Endometrial microvascular endothelial cells (primary cell): ENCODE results near the gene PET117. TPM values are rescaled to one million over a fixed set of nuclear protein-coding genes. Genes with fewer than 3 reads are reported as not detected.
"Not testable (repeated sequence)": the region's sequence is repeated elsewhere in the genome, so short reads cannot be mapped to it uniquely, and the experiment has no call there.

Experiments
- in situ Hi-C: cut with HindIII; loops from 2 replicates; pipeline ENCODE4 v1.10.0; 2017; ENCODE audit warnings: low sequenced_read_pairs, low pct_unique_long_range_greater_than_20kb; ENCODE audit errors: inconsistent ontology term
- total RNA-seq: library from RNA; depleted of rRNA; stranded (reverse); fragments of >200 nt; gene quantifications from one replicate; pipeline ENCODE4 v1.2.3, GENCODE V29; 2015; ENCODE audit errors: inconsistent ontology term

PET117 gene
- total RNA-seq: 5.3 TPM

GRCh38 chr20:18137412-18138265 lies at the start of gene PET117, which contains the start of gene KAT14:
Gene PET117 (plus strand): TSS chr20:18137863. CDS start chr20:18137956, 93 bp downstream.
Gene KAT14 (plus strand): TSS chr20:18137863. CDS start chr20:18142661, 4,798 bp downstream.
- in situ Hi-C loops: no loop called here

GRCh38 chr20:18088298-18088697 lies 49.4 kb upstream of the PET117 start:
- in situ Hi-C loops: not testable (repeated sequence)

- in situ Hi-C loops: not testable (repeated sequence)
Observed at GRCh38 chr20:18088841-18089240, 48.8 kb upstream of the PET117 start.

DNA sequence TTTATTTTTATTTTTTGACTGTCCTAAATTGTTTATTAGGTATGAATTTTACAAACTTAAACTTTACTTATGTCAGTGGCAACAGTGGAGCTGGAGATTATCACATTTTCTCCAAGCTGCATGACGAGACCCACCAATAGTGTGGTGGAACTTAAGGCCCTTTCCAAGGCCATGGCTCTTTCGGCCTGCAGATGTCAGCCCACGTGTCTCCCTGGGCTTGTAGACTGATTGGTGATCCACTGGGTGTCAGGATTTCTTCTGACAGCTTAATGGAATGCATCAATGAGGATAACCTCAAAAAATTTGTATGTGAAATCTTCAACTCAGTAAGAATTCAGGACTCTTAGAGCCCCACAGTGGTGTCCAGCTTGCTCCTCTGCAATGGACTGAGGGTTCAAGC lies 47.6 kb upstream of the PET117 start:
- in situ Hi-C loops: no loop called here

GRCh38 chr20:18090477-18090876 lies 47.2 kb upstream of the PET117 start:
- in situ Hi-C loops: no loop called here

DNA sequence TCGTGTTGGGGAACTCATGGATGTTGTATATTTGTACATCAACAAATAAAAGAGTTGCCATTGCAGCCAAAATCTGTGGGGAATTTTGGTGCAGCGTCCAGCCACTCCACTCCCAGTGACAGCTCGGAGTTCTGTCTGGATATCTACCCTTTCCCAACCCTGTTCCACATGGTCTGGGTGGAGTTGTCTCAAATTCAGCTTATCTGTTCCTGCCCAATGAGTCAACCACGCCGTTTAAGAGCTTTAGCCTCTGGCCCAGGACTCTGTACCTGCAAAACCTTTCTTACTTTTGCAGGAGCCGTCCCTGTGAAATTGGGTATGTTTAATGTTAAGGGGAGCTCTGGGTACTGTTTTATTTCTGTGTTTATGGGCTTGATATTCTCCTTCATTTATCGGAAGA lies 46.0 kb upstream of the PET117 start:
- in situ Hi-C loops: no loop called here

- in situ Hi-C loops: no loop called here
Observed at GRCh38 chr20:18092890-18093289, 44.8 kb upstream of the PET117 start.

- in situ Hi-C loops: no loop called here
Observed at GRCh38 chr20:18093388-18093787, 44.3 kb upstream of the PET117 start.

- in situ Hi-C loops: no loop called here
Observed at GRCh38 chr20:18094191-18094590, 43.5 kb upstream of the PET117 start.

- in situ Hi-C loops: not testable (repeated sequence)
Observed at GRCh38 chr20:18100569-18100968, 37.1 kb upstream of the PET117 start.

- in situ Hi-C loops: no loop called here
Observed at GRCh38 chr20:18101125-18101810, 36.4 kb upstream of the PET117 start.

DNA sequence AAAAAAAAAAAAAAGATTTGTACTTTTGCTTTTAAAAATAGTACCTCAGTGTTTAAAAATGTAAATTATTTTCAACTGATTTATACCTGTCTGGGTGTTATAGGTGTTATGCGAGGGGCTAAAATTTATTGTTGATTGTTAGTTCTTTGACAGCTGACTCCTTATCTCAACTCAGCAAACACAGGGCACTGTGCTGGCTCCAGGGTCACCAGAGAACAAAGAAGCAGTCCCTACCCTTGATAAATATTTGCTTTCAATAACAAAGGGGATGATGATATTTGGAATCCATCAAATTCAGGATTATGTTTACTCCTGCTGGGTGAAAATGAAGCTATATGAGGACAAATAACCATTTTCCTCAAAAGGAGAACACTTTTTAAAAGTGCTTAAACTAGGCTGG lies 34.2 kb upstream of the PET117 start:
- in situ Hi-C loops: no loop called here

DNA sequence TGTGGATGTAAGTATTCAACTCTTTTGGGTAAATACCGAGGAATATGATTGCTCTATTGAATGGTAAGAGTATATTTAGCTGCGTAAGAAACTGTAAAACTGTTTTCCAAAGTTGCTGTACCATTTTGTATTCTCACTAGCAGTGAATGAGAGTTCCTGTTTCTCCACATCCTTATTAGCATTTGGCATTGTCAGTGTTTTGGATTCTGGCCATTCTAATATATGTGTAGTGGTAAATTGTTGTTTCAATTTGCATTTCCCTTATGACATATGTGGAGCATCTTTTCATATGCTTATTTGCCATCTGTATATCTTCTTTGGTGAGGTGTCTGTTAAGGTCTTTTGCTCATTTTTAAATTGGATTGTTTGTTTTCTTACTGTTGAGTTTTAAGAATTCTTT lies 29.3 kb upstream of the PET117 start:
- in situ Hi-C loops: no loop called here

GRCh38 chr20:18128574-18128973 lies 9.1 kb upstream of the PET117 start:
- in situ Hi-C loops: not testable (repeated sequence)

GRCh38 chr20:18132663-18133062 lies 5.0 kb upstream of the PET117 start:
- in situ Hi-C loops: no loop called here

GRCh38 chr20:18133962-18134361 lies 3.7 kb upstream of the PET117 start:
- in situ Hi-C loops: no loop called here

GRCh38 chr20:18138266-18138582 lies 561 bp downstream of the PET117 start:
- in situ Hi-C loops: no loop called here

GRCh38 chr20:18138639-18139583 lies 1.2 kb downstream of the PET117 start:
- in situ Hi-C loops: no loop called here

DNA sequence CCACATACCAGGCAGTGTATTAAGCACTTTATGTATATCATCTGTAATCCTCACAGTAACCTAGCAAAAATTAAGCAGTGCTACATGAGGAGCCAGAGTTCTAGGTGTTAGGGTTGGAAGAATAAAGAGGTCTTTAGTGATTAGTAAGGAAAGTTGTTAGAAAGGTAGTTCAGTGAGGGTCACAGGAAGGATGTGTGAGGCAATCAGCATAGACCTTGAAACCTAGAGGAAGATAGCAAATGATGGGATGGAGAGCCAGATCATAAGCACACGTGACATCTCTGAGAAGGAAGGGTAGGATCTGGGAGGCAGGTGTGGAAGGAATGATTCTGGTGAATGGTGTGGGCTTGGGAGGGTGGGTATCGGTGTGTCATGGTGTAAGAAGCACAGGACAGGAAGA lies 2.2 kb downstream of the PET117 start:
- in situ Hi-C loops: no loop called here
